HG03039 (cell line): ENCODE data around the gene WDR75.

Source experiments
- ATAC-seq: cut with Tn5 transposase; IDR thresholded peaks from one replicate; pipeline ENCODE4 v1.9.1; 2021; ENCODE audit warnings: mild to moderate bottlenecking, moderate library complexity; ENCODE audit not compliant: unreplicated experiment

The WDR75 gene

DNA sequence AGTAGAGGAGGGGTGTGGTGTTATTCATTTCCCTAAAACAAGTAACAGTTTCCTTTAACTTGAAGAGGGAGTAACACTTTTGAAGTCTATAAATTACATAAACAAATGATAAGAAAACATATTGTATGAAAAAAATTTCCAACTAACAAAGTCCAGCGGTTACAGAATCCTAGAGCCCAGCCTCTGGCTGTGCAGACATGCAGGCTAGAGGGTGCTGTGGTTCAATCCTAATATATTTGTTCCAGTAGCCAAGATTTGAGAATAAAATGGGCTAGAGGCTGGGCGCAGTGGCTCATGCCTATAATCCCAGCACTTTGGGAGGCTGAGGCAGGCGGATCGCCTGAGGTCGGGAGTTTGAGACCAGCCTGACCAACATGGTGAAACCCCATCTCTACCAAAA lies 56.9 kb downstream of the WDR75 start:
- no peak for ATAC-seq

DNA sequence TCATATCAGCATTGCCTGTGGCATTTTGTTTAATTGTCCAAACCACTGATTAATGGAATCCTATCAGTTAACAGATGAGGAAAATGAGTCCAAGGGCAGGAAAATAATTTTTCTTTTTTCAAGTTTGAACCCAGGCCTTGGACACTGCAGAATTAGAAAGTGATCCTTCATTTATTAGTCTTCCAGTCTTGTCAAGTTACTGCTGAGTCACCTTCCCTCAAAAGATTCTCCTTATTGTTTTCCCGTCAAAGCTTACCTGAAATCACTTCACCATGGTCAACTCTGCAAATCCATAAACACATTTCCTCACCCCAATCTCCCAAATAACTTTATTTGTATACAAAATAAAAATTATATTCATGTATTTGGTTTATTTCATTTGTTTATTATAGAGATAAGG lies 57.9 kb downstream of the WDR75 start:
- no peak for ATAC-seq

DNA sequence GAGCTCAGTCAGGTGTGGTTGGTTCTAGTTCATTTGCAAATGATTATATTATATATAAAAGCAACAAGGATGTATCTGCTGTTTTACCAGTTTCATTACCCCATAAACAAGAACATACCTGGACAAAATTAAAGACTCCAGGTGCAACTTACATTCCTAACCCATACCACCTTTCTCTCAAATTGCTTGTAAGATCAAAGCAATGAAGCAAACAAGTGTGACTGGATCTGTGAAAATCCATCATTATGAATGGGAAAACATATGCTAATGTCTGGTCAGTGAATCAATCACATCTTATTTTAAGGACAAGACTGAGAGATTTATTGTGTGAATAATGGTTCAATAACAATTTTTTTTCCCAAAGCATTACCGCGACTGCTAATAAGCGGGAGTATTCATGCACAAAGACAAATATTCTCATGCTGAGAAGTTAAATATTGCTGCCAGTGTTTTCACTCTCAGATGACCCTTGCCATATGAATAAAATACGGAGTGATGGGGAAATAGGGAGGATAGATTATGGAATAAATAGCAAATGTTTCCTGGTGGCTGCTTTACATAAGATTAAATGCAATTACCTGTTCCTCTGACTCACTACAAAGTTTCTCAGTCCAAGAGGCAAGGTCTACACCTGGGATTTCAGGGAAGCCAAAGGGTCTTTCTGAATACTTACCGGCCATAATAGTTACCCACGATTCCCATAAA lies 59.3 kb downstream of the WDR75 start:
- no peak for ATAC-seq

DNA sequence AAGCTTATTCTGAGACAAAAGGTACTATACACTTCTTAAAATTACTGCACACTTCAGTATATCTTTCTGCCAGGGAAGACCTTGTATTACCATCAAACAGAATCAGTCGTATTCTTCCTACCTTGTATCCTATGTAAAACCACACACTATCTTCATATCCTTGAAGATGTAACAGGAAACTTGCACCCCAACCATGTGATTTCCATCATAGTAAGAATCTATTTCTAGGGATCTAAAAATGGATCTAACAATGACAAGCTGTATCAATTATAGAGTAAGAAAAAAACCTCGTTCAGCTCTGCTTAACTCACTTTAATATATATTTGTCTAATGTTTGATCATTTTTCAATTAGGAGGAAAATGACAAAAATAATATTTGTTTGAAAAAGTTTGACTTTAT lies 60.2 kb downstream of the WDR75 start:
- no peak for ATAC-seq

GRCh38 chr2:189502714-189503113 lies 61.4 kb downstream of the WDR75 start:
- ATAC-seq = no peak

- ATAC-seq = no peak
Measured at GRCh38 chr2:189504238-189504637, 63.0 kb downstream of the WDR75 start.

DNA sequence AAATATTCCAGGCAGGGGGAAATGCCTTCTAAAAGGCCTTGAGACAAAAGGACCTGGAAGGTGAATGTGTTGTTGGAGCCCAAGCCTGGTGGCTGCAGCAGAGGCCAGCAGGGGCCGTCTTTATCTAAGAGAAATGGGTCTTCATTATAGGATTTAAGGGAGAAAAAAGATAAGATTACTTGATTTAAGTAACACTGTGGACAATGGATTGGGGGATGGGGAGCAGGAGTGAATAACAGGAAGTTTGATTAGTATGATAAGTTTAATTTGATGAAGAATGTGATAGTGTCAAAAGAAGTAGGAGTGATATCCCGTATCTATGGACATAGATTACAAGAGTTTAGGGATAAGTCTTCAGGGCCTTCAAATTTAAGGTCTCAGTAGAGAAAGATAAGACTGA lies 64.2 kb downstream of the WDR75 start:
- no peak for ATAC-seq

DNA sequence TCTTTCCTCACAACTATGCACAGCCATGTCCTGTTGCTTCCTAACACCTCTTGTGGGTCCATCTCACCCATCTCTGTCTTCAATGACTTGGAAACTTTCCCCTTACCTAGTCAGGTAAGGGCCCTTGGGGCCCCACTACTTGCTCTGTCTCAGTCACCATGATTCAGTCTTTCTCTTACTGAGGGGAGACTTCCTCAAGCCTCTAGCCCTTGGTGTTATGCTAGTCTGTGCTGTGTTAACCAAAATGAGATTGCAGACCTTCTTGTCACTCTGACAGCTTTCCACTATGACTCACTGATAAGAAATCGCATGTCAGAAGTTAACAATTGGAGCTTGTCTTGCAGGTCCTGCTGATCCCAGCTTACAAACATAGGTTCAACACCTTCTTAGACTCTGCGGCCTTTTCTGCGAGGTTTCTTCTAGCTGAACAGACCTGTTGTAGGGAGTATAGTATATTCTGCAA lies 65.3 kb downstream of the WDR75 start:
- no peak for ATAC-seq

DNA sequence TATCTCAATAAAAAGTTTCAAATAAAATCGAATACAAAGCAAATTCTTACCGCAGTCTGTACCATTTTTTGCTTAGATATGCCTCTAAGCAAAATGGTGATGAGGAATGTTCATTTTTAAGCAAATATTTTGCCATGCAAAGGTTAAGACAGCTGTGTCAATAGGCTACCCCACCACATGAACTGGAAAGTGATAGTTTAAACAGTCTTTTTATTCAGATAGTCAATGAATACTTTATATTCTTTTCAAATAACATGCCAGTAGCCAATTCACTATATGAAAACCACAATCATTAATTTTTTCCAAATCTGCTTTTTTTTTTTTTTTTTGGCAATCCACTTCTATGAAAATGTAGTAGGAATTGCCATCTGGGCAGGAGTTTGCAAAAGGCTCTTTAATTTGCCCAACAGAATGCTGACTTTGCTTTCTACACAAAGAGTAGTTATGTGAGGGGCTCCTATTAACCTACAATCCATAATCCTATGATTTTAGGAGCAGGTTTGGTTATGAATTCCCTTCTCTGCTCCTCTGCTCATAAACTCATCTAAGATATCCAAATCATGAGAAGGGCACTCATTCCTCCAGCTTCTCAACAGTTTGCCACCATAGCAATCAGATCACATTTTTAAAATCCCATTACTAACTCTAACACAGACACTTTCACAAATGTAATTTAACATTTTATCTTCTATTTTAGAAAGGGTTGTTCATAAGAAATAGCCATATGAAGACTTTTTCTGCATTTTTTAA lies 70.1 kb downstream of the WDR75 start:
- no peak for ATAC-seq

DNA sequence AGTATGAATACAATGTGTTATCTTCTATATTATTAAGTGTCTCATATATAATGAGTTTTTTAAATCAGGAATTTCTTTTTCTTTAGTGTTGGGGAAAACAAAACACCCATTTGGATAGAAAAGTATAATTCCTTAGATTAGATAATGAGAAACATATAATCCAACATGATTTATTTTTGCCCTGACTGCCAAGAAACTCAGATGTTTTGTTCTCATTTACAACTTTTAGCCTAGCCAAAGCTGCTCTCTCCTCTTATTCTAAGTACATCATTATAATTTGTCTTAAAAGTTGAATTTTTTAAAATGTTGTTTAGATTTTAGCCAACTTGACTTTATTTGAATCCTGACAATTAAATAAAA lies 70.7 kb downstream of the WDR75 start:
- no peak for ATAC-seq

GRCh38 chr2:189512879-189513278 lies 71.6 kb downstream of the WDR75 start:
- ATAC-seq = no peak

GRCh38 chr2:189514104-189514503 lies 72.8 kb downstream of the WDR75 start:
- ATAC-seq = no peak

DNA sequence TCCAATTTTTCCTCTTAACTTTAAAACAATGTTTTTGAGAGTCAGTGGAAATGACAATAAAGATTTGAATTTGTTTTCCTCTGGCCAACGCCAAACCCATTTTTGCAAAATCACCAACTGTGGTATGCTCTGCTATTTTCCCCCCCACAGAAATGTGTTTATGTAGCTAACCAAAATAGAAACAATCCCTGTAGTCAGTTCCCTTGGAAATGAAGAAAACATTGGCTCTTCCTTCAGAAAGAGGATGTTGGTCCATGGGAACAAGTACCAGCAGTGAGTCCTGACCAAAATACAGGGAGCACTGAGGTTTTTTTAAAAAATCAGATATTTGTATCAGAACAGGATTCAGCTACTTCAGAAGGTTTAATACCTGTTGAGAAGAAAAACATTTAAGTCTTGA lies 74.0 kb downstream of the WDR75 start:
- ATAC-seq = no peak

GRCh38 chr2:189516546-189516945 lies 75.3 kb downstream of the WDR75 start:
- ATAC-seq = no peak

DNA sequence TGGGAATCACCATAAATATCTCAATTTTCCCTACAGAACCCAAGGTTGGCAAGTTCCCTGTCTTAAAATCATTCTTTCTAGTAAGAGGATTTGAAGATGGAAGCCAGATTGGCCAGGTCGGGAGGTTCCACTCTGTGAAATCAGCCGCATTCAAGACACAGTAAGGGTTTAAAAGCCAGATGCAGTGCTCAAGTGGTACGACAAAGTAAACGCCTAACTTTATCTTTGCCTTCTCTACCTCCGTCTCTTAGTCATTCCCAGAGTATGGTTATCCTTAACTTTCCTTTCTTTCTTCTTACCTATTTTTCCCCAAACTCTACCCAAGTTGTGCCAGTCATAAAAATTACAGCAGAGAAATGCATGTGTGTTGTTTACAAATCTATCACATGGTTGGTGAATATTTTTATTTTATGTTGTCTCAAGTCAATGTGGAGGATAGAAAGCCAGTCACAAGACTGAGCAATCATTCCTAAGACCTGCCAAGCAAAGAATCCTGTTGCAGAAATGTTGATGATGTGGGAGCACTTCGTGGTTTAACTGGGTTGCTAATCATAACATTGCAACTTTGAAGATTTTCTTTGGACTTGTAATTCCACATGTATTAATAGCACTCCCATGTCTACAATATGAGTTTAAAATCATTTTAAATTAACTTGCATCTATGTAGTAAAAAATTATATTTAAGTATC lies 76.7 kb downstream of the WDR75 start:
- ATAC-seq = no peak

DNA sequence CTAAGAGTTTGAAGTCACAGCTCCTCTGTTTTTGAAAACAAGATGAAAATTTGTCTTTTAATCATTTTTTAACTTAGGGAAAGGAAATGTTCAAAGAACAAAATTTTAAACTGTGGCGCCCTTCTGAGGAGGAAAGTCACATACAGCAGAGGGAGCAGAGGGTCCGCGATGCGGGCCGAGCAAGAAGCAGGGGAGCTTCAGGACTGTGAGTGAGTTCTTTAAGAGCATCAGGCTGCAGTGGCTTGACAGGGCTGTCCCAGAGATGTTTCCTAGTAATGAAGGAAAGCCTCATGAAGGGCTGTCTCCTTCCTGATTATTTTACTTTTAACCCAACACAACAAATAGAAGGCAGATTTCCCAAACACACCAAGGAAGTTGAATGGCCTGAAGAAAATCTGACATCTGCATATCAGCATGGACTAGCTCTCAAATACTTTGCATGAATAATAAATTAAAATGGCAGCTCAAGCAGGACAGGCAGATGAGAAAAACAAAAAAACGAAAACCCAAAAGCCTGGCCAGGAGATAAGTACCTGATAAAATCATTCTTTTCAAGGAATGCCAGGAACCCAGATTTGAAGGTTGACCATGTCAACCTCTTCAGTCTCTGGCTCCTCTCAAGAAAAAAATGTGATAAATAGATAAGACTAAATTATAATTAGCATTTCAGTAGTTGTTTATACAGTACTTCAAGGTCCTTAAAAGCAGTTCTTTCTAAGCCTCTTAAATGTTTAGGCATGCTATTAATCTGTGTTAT lies 78.5 kb downstream of the WDR75 start:
- no peak for ATAC-seq

DNA sequence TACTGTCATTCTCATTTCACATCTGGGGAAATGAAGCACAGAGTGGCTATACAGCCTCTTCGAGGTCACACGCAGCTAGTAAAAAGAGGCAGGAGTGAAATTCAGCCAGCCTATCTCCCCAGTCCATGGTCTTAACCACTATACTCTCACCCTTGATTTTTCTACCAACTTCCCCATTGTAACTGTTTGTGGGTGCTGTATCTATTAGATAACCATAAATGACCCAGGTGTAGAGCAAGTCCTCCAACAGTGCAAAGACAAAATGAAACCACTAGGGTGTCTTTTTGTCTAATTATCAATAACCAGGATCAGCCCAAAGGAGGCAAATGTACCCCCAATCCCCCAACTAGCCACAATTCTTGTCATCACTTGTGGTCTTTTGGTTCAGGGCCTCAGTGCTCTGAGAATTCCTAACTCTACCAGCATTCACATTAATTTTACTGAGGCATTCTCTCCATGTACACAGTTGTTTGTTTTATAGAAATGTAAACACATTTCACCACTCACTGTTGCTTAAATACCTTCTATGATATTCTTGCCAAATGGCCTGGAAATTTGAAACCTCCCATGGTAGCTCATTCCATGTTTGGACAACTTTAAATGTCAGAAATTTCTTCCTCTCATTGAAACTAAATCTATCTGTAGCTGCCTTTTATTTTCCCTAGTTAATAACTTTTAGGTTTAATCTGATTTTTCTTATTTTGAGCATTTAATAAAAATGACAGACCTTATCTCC lies 80.6 kb downstream of the WDR75 start:
- ATAC-seq = no peak

GRCh38 chr2:189522435-189523151 lies 81.3 kb downstream of the WDR75 start:
- ATAC-seq = no peak

- no peak for ATAC-seq
Measured at GRCh38 chr2:189524746-189525145, 83.5 kb downstream of the WDR75 start.
